Fibroblast of villous mesenchyme (primary cell): ENCODE results near the gene COL26A1. TPM values are rescaled to one million over a fixed set of nuclear protein-coding genes. Genes with fewer than 3 reads are reported as not detected.

Experiments
- DNase-seq: peaks from one replicate; pipeline ENCODE4 v3.0.0-alpha.2; 2010; ENCODE audit warnings: low read depth
- H3K4me3 ChIP-seq: 2 replicates; pipeline ENCODE4 v1.5.1; 2011; ENCODE audit warnings: low read depth, mild to moderate bottlenecking, low read length
- total RNA-seq: library from RNA; depleted of rRNA; stranded (reverse); fragments of >200 nt; gene quantifications from 2 replicates; pipeline ENCODE4 v1.2.3, GENCODE V29; 2012
- TF ChIP-seq, protein P1 (sequence below): IDR thresholded peaks from 2 replicates; pipeline ENCODE4 v1.5.1; 2012; ENCODE audit warnings: low read depth, mild to moderate bottlenecking, low read length; ENCODE audit not compliant: insufficient read depth

COL26A1 gene
- total RNA-seq, 1 donor, result not detected

DNA sequence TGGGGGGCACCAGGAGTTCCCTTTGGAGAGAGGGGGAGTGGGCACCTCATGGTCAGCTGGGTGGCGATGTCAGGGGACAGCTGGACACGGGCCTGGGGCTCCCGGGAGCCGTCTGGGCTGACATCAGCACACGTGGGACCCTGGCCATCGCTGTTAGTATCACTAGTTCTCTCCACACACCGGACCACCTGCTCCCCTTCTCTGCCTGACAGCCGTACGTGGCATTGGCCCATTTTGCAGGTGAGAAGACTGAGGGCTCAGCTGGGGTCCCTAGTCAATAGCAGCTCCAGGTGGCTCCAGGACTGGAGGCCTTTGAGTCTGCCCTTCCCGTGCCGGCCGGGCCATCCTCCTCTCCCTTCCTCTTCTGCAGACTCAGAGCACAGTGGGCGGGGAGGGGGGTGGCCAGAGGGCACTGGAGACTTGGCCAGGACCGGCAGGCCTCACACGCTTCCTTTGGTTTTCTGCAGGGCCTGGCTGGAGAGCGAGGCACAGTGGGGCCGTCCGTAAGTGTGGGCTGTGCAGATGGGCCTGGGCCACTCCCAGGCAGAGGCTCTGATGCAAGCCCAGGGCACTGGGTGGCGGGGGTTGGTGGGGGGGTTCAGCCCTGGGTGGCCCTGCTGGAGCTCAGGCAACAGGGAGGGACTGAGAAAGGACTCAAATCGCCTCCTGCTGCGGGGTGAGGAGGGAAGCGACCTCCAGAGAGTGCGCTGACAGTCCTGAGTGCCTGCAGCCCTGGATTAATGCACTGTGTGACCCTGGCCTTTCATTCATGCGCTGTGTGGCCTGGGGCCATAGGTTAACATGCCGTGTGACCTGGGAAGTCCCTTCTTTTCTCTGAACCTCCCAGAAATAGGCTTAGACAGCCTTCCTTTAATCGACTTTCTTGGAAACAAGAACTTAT, 188.2 kb downstream of the COL26A1 start:
- TF ChIP-seq, protein P1, sequence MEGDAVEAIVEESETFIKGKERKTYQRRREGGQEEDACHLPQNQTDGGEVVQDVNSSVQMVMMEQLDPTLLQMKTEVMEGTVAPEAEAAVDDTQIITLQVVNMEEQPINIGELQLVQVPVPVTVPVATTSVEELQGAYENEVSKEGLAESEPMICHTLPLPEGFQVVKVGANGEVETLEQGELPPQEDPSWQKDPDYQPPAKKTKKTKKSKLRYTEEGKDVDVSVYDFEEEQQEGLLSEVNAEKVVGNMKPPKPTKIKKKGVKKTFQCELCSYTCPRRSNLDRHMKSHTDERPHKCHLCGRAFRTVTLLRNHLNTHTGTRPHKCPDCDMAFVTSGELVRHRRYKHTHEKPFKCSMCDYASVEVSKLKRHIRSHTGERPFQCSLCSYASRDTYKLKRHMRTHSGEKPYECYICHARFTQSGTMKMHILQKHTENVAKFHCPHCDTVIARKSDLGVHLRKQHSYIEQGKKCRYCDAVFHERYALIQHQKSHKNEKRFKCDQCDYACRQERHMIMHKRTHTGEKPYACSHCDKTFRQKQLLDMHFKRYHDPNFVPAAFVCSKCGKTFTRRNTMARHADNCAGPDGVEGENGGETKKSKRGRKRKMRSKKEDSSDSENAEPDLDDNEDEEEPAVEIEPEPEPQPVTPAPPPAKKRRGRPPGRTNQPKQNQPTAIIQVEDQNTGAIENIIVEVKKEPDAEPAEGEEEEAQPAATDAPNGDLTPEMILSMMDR, result no peak
- peak; percentile 37 for DNase-seq
- no peak overlapping the region for H3K4me3 ChIP-seq

DNA sequence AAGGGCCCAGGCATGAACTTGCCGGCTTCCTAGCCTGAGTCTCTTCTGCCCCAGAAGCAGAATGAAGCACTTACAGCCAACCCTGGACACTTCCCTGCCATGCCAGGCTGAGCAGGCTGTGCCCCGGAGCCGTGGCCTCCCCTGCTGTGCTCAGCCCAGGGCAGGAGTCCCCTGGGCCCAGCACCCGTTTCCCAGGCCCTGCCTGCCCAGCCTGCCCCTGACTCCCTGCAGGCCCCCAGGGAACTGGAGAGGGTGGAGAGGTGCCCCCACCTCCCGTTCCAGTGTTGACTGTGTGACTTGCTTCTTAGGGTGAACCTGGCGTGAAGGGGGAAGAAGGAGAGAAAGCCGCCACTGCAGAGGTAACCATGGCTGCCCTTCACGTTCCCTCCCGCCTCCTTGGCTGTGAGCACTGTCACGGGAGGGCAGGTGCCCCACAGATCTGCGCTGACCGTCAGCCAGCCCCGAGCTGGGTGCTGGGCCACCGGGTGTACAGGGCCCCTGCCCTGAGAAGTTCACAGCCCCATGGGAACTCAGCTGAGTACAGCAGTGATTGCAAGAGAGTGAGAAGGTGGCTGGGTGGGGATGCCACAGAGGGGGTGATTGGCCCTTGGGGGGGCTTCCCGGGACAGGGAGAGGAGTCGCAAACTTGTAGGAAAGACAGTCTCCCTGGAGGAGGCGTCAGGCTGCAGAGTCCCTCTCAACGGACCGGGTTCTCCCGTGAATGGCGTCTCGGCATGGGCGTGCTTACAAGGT, 190.5 kb downstream of the COL26A1 start:
- DNase-seq, result no peak

DNA sequence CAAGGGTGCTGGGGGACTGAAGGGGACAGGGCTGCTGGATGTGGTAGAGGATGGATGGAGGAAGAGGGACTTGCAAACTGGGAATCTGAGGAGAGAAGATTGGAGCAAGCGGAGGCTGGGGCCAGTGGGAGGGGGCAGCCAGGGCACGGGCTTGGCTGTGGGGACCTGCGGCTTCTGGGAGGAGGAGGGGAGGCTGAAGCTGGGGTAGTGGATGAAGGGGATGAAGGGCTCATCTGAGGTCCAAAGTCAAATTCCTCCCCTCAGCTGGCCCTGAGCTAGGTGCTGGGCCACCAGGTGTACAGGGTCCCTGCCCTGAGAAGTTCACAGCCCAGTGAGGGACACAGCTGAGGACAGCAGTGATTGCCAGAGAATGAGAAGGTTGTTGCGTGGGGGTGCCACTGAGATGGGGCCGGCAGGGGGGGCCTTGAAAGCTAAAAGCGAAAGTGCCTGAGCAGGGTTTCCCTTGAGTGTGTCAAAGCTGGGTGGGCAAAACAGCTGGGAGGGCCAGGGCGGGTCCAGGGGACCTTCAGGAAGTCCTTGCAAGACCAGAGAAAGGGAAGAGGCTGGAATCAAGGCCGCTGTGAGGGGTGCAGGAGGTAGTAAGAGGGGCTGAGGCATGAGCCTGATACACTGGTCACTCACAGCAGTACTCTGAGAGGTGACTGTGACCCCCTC, 191.2 kb downstream of the COL26A1 start:
- H3K4me3 ChIP-seq, result no peak overlapping the region
- no peak for DNase-seq
- TF ChIP-seq, protein P1, result no peak

More for the DNA sequence above, 190.5 kb downstream of the COL26A1 start:
- no peak overlapping the region for H3K4me3 ChIP-seq
- TF ChIP-seq, protein P1, result no peak

DNA sequence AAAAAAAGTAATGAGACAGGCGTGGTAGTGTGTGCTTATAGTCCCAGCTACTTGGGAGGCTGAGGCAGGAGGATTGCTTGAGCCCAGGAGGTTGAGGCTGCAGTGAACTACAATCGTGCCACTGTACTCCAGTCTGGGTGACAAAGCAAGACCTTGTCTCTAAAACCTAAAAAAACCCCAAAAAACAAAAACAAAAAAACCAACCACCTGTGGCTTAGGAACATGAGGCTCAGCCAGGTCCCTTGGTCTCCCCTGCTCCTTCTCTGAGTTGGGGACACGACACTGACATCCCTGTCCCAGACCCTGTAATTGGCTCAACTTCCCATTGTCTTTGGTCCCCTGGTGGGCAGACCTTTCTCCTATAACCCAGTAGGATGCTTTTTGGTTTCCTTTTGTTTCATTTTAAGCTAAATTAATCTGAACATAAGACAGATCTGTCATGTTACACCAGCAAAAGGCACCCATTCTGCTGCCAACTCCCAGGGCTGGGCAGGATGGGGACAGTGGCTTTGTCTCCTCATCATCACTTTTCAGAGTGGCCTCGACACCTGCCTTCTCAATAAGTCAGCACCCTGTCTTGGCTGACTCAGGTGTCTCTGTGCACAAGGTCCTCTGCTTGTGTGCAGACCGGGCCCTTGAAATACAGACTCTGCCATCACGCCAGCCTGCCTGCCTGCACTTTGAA, 192.1 kb downstream of the COL26A1 start:
- H3K4me3 ChIP-seq, result no peak overlapping the region
- no peak for DNase-seq
- TF ChIP-seq, protein P1, result no peak

DNA sequence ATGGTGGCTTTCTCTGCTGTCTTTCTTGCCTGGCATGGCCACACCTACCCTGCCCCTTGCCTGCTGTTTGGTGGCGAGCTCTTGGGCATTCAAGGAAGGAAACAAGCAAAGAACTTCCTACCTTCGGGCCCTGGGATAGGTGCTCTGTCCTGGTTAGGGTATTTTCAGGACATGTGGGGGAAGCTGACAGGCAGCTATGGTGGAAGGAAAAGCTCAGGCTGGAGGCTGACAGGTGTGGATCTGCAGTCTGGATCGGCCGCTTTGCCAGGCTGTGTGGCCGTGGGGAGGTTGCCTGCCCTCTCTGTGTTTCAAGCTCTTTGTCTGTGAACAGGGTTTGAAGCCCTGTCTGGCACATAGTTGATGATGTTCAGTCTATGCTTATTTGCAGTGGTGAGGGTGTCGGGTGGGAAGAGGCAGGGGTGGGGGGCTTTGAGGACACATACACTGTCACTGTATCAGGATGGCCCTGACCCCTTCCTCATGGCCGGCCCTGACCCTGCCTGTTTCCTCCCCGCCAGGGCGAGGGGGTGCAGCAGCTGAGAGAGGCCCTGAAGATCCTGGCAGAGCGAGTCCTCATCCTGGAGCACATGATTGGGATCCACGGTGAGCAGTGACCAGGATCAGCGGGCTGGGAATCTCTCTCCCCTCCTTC, 192.7 kb downstream of the COL26A1 start:
- TF ChIP-seq, protein P1, result no peak
- DNase-seq, result no peak

DNA sequence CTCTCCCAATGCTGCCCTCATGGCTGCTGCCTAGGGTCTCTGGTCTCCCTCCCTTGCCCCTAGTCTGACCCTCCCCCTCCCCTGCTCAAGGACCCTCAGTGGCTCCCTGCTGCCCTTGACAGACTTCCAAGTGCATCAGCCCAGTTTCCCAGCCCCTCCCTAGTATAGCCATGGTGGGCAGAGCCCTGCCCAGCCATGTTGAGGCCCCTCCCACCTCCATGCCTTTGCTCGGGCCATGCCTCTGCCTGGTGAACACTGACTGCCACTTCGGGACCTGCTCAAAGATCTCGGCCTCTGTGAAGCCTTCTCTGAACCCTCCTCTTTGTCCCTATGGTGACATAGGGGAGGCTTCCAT, 193.2 kb downstream of the COL26A1 start:
- H3K4me3 ChIP-seq, result no peak overlapping the region
- DNase-seq, result no peak
- TF ChIP-seq, protein P1, result no peak

More for the DNA sequence above, 192.7 kb downstream of the COL26A1 start:
- no peak overlapping the region for H3K4me3 ChIP-seq
